Cardiac septum (tissue), 1 donor: Measurements from ENCODE around the gene TMEM205. TPM values are rescaled to one million over a fixed set of nuclear protein-coding genes. Genes with fewer than 3 reads are reported as not detected.
"Not testable (repeated sequence)": the region's sequence is repeated elsewhere in the genome, so short reads cannot be mapped to it uniquely, and the experiment has no call there.

ENCODE experiments used
- DNase-seq: peaks from one replicate; pipeline ENCODE4 v3.0.0-alpha.2; 2020; ENCODE audit warnings: low spot score
- intact Hi-C: fragments of 100-400 bp; cut with DNase I; formaldehyde crosslinking; loops from one replicate; pipeline ENCODE4 v1.14.0; 2022
- total RNA-seq: library from RNA; stranded (reverse); fragmentation: NEBNext Ultra II Directional; extraction: Animal tissue kit (Norgen Biotek cat#: 25700); gene quantifications from one replicate; pipeline ENCODE4 v1.2.1, GENCODE V29; 2021
- donor health status: DM: no; HTN: no; CAD: no.

TMEM205 gene
- total RNA-seq, 1 donor from 2014 or later: 75.7 TPM

DNA sequence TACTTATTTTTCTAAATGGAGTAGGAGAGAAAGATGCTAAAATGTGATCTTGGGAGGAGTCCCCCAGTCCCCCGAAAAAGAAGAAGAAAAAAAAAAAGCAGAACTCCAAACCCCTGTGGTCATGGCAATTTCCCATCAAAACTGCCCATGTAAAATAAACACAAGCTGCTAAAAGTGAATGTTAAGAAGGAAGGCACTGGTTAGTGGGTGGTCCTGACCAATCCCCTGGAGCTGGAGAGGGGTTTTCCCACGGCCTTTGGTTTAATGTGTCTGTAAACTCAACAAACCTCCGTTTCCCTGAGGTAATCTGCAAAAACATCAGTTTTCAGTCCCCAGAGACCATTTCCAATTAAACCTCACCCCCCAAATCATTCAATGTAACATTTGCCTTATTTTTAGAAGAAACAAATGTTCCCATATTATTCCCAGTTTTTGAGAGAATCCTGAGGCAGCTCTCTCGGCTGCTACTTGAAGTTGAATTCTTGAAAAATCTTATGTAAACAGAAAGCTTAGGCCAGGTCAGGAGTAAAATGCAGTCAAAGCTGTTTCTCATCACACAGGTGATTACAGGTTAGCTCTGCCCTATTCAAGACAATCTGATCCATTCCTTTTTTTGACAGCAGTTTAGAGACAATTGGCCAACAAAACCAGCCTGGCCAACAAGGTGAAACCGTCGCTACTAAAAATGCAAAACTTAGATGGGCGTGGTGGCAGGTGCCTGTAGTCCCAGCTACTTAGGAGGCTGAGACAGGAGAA is 23.6 kb downstream of the TMEM205 start:
- DNase-seq: no peak
- intact Hi-C loops: no loop called here

- intact Hi-C loops: no loop called here
- no peak for DNase-seq
These were observed 24.6 kb downstream of the TMEM205 start for GRCh38 chr19:11321191-11322126.

DNA sequence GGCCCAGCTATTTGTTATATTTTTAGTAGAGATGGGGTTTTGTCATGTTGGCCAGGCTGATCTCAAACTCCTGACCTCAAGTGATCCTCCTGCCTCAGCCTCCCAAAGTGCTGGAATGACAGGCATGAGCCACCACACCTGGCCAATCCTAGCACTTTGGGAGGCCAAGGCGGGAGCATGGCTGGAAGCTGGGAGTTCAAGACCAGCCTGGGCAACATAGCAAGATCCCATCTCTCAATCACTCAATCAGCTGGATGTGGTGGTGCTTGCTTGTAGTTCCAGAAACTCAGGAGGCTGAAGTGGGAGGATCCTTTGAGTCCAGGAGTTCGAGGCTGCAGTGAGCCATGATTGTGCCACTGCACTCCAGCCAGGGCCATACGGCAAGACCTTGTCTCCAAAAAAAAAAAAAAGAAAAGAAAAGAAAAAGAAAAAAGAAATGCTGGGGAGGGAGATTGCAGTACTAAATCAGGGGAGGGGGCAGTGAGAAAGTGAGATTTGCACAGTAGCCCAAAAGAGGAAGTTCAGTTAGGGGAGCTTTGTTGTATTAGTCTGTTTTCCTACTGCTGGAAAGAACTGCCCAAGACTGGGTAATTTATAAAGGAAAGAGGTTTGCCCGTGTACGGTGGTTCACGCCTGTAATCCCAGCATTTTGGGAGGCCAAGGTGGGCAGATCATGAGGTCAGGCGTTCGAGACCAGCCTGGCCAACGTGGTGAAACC is 25.6 kb downstream of the TMEM205 start:
- intact Hi-C loops, DNase-seq: not testable (repeated sequence)

- intact Hi-C loops: no loop called here
- no peak for DNase-seq
These were observed 39.7 kb downstream of the TMEM205 start for GRCh38 chr19:11306337-11306736.

- intact Hi-C loops: no loop called here
- no peak for DNase-seq
These were observed 41.1 kb downstream of the TMEM205 start for GRCh38 chr19:11304936-11305335.

GRCh38 chr19:11300811-11301120 is 45.3 kb downstream of the TMEM205 start:
- intact Hi-C loops: no loop called here
- DNase-seq: no peak

DNA sequence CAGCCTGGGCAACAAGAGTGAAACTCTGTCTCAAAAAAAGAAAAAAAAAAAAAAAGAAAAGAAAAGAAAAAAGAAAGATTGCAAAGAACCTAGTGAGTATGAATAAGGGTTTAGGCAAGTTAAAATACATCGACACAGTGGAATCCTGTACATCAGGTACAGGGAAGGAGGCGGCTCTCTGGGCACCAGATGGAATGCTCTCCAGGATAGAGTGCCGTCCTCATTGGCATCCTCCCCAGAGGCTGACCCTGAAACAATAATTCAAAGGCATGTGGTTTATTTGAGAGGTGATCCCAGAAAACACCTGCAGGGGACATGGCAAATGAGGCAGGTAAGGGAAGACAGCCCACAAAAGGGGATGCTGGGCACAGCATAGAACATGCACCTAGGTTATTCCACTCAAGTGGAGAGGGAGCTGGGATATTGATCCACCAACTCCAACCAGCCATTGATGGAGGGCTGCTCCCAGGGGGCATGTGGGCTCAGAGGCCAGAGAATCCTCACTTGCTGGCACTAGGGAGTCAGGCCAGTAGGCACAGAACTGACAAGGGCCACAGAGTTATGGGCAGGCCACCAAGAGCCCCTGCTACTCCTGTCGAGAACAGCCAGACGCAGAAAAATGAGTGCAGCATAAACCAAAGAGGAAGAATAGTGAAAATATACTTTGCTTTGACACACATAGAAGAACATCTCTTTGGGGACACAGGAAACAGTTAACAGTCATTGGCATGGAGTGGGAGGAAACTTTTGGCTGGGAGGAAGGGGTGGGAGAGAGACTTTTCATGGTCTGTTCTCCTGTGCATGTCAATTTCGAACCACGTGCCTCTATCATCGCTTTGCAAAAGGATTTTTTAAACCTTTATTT is 45.9 kb downstream of the TMEM205 start:
- no peak for DNase-seq
- intact Hi-C loops: loop anchor here (10.0 kb wide), 1 partner anchor 285 kb away; no protein-coding TSS in a partner anchor

DNA sequence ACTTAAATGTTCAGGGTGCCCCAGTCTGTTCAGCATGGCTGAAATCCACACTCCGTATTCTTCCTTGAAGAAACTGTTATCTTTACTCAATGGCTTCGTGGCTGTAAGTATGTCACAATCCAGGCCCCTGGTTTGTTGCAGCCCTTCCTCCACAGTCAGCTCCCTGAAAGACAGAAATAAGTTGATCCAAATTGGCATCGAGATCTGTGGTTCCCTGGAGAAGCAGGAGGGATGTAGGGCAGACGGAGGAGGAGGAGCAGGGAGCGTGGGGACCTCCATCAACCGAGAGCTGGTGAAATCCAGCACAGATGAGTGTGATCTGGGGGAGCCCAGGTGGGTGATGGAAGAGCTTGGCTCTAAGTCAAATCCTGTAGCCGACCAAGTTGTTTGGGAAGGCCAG is 49.8 kb downstream of the TMEM205 start:
- intact Hi-C loops: loop anchor here (10.0 kb wide), 1 partner anchor 289 kb away; no protein-coding TSS in a partner anchor
- no peak for DNase-seq

- intact Hi-C loops: loop anchor here (2.0 to 10.0 kb wide), 2 partner anchors 43 to 289 kb away; partner anchors contain the start of gene RAB3D
- DNase-seq: no peak
These were observed 50.3 kb downstream of the TMEM205 start, which contains the start of gene TSPAN16 for GRCh38 chr19:11295665-11296245. Gene TSPAN16 (plus strand): TSS chr19:11296160. CDS start chr19:11296298, 138 bp downstream.

GRCh38 chr19:11295180-11295579 is 50.9 kb downstream of the TMEM205 start:
- intact Hi-C loops: loop anchor here (2.0 to 10.0 kb wide), 2 partner anchors 44 to 290 kb away; partner anchors contain the start of gene RAB3D
- DNase-seq: no peak

- intact Hi-C loops: loop anchor here (2.0 to 10.0 kb wide), 4 partner anchors 45 to 291 kb away; partner anchors contain the start of genes EPOR and RAB3D
- DNase-seq: peak; percentile 99
These were observed 52.4 kb downstream of the TMEM205 start for GRCh38 chr19:11293433-11294389.

Other genes starting within 250 kb of the TMEM205 start
- gene SPC24, start 190.5 kb downstream of the TMEM205 start, total RNA-seq: 3.8 TPM
- gene KANK2, start 148.7 kb downstream of the TMEM205 start, total RNA-seq: 499 TPM
- not detected for gene ANGPTL8, start 106.6 kb downstream of the TMEM205 start, total RNA-seq
- 50.5 TPM for gene DOCK6, start 83.7 kb downstream of the TMEM205 start, total RNA-seq
- gene TSPAN16, start 50.1 kb downstream of the TMEM205 start, total RNA-seq: not detected
- 7.4 TPM for gene RAB3D, start 6.6 kb downstream of the TMEM205 start, total RNA-seq
- 24.2 TPM for gene CCDC159, start 251 bp upstream of the TMEM205 start, total RNA-seq
- 19.3 TPM for gene PLPPR2, start 9.2 kb upstream of the TMEM205 start, total RNA-seq
- gene SWSAP1, start 28.4 kb upstream of the TMEM205 start, total RNA-seq: 1.3 TPM
- gene EPOR, start 38.0 kb upstream of the TMEM205 start, total RNA-seq: 5.6 TPM
- gene RGL3, start 73.0 kb upstream of the TMEM205 start, total RNA-seq: 5.8 TPM
- 0.43 TPM for gene ODAD3, start 88.9 kb upstream of the TMEM205 start, total RNA-seq
- gene PRKCSH, start 89.4 kb upstream of the TMEM205 start, total RNA-seq: 100 TPM
- gene ELAVL3, start 134.8 kb upstream of the TMEM205 start, total RNA-seq: 0.89 TPM
- gene ZNF653, start 159.6 kb upstream of the TMEM205 start, total RNA-seq: 5.3 TPM
- 92.9 TPM for gene ECSIT, start 182.9 kb upstream of the TMEM205 start, total RNA-seq
- 236 TPM for gene CNN1, start 192.6 kb upstream of the TMEM205 start, total RNA-seq
- 32.1 TPM for gene ELOF1, start 213.0 kb upstream of the TMEM205 start, total RNA-seq
- gene ACP5, start 231.4 kb upstream of the TMEM205 start, total RNA-seq: 1.5 TPM